GM19397 (cell line): ENCODE measurements around the gene UFSP1.
"Not testable (repeated sequence)": the region's sequence is repeated elsewhere in the genome, so short reads cannot be mapped to it uniquely, and the experiment has no call there.

ENCODE experiments used
- ATAC-seq: cut with Tn5 transposase; IDR thresholded peaks from one replicate; pipeline ENCODE4 v1.9.1; 2021; ENCODE audit warnings: mild to moderate bottlenecking, moderate library complexity; ENCODE audit not compliant: unreplicated experiment

UFSP1 gene

GRCh38 chr7:100860702-100861615 is 28.6 kb downstream of the UFSP1 start:
- ATAC-seq: no peak

GRCh38 chr7:100859856-100860255 is 29.7 kb downstream of the UFSP1 start:
- ATAC-seq: no peak

DNA sequence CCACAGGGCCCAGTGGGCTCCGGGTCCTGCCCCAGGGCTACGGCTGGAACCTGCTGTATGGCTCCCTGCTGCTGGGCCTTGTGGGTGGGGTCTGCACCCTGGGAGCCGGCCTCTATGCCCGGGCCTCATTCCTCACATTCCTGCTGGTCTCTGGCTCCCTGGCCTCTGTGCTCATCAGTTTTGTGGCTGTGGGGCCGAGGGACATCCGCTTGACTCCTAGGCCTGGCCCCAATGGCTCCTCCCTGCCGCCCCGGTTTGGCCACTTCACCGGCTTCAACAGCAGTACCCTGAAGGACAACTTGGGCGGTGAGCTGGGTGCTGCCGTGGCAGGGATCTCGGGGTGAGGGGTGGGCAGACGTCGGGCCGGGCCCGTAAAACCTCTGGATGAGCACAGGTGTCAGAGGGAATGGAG is 32.6 kb downstream of the UFSP1 start:
- no peak for ATAC-seq

- no peak for ATAC-seq
These were observed 34.0 kb downstream of the UFSP1 start for GRCh38 chr7:100855515-100855914.

DNA sequence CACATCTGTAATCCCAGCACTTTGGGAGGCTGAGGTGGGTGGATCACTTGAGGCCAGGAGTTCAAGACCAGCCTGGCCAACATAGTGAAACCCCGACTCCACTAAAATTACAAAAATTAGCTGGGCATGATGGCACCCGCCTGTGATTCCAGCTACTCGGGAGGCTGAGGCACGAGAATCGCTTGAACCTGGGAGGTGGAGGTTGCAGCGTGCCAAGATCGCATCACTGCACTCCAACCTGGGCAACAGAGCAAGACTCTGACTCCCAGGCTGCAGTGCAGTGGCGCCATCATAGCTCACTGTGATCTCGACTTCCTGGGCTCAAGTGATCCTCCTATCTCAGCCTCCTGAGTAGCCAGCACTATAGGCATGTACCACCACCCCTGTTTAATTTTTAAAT is 34.6 kb downstream of the UFSP1 start:
- not testable (repeated sequence) for ATAC-seq

DNA sequence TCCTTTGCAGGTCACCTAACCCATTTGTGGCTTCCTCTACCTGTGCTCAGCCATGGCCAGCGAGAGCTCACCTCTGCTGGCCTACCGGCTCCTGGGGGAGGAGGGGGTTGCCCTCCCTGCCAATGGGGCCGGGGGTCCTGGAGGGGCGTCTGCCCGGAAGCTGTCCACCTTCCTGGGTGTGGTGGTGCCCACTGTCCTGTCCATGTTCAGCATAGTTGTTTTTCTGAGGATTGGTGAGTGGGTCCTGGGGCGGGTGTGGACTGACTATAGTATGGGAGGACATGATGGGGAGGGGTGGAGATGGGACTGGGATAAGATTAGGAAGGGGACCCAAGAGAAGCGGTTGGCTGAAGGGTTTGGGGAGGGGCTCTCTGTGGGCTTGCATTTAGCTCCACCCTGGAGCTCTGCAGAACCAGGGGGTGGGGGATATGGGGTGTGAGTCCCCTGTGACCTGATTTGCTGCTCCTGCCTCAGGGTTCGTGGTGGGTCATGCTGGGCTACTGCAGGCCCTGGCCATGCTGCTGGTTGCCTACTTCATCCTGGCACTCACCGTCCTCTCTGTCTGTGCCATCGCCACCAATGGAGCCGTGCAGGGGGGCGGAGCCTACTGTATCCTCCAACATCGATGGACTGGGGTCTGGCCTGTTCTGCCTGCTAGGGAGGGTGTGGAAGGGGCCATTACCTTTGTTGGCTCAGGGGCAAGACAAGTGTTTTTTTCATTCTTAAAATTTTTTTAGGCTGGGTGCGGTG is 35.2 kb downstream of the UFSP1 start:
- no peak for ATAC-seq

DNA sequence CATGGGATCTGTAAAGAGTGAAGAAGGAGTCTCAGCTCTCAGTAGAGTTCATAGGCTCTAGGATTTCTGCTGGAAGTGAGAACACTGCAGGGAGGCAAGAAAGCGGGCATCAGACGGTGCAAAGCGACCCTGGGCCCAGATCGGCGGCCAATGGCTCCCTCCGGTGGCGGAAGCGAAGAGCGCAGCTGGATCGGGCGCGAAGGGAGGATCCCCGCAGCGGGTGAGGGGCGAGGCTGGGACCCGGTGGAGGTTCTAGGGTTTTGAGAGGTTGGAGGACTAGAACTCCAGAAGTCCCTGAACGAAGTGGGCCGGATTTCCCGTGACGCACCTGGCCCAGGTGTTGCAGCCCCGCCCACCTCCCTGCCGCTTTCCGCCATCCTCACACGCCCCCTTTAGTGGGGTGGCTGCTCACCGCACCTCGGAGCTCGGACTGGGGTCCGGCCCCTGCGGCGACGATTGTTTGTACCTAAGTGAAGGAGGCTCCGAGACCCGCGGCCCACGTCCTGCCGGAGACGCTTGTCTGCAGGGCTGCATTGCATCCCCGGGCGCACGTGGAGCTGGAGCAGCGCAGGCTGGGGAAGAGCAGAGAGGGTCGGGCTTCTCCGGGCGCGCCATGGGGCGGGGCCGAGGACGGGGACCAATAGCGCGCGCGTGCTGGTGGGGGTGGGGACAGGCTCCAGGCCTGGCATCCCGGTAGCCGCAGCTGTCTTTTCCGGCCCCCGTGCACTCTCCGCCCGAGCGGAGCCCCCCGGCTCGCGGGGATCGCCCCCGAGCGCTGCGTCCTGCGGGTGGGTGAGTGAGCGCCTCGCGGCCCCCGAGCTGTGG is 37.3 kb downstream of the UFSP1 start, which contains the start of gene SLC12A9:
TSS of gene SLC12A9 (plus strand) at position 666 of the 825 bp plus-strand sequence. CDS start 1,485 bp downstream, outside the sequence.
- peak; percentile 89 for ATAC-seq

- ATAC-seq: no peak
These were observed 42.2 kb downstream of the UFSP1 start for GRCh38 chr7:100847360-100847759.

- ATAC-seq: no peak
These were observed 48.9 kb downstream of the UFSP1 start for GRCh38 chr7:100840470-100841100.

DNA sequence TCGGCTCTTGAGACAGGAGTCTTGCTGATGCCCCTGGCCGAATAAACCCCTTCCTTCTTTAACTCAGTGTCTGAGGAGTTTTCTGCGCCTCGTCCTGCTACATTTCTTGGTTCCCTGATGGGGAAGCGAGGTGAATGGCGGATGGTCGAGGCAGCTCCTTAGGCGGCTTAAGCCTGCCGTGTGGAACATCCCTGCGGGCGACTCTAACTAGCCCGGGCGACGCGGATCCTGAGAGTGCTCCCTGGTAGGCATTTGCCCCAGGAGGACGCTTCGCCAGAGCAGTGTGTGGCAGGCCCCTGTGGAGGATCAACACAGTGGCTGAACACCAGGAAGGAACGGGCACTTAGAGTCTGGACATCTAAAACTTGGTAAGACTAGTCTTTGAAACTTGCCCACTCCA is 50.2 kb downstream of the UFSP1 start:
- ATAC-seq: no peak
